ENCODE measurements around the gene OCSTAMP. TPM values are rescaled to one million over a fixed set of nuclear protein-coding genes. Genes with fewer than 3 reads are reported as not detected.

The OCSTAMP gene
- polyA plus RNA-seq, 1 donor (not counting 4 experiments of a cell fraction or from before 2014, with no cell fraction given): not detected

- FAIRE-seq: no peak
- H4K20me1 ChIP-seq (ENCODE audit: control insufficient read depth, extremely low read depth, insufficient read depth, low read length): no peaks in the 10 kb centered on the region
- no peak for TF ChIP-seq EZH2 (IDR thresholded peaks at IDR 0.05; ENCODE audit: low read length)
Measured at GRCh38 chr20:46595933-46596332, 45.5 kb upstream of the OCSTAMP start.

GRCh38 chr20:46594725-46595124, 44.3 kb upstream of the OCSTAMP start:
- dilution Hi-C loops (cut with MboI; ENCODE audit: extremely low pct_ligation_motif_present, low sequenced_read_pairs): no loop called here

More at GRCh38 chr20:46595933-46596332, 45.5 kb upstream of the OCSTAMP start:
- no peak overlapping the region for H3K4me2 ChIP-seq (ENCODE audit: control insufficient read depth, extremely low read depth, insufficient read depth, low read depth, low read length)
- no peaks in the 10 kb centered on the region for H3K79me2 ChIP-seq (ENCODE audit: control insufficient read depth, insufficient read depth, low read length)
- no peaks in the 10 kb centered on the region for H3K36me3 ChIP-seq (ENCODE audit: control insufficient read depth in 2 of 2, extremely low read depth in 1 of 2, insufficient read depth in 2 of 2, low read length in 2 of 2)
- no peaks in the 10 kb centered on the region for H3K27me3 ChIP-seq (ENCODE audit: control insufficient read depth, extremely low read depth, insufficient read depth, low read length)
- H3K4me1 ChIP-seq (ENCODE audit: control insufficient read depth, extremely low read depth, insufficient read depth, low read length): no peaks in the 10 kb centered on the region
- H3K9me1 ChIP-seq (ENCODE audit: control insufficient read depth, extremely low read depth, insufficient read depth, low read length): no peaks in the 10 kb centered on the region
- dilution Hi-C loops (cut with MboI; ENCODE audit: extremely low pct_ligation_motif_present, low sequenced_read_pairs): no loop called here
- no peak overlapping the region for H3K27ac ChIP-seq (ENCODE audit: control insufficient read depth, insufficient read depth, low read length)
- H3K9me3 ChIP-seq (ENCODE audit: control insufficient read depth, low read depth, low read length): no peaks in the 10 kb centered on the region
- no peak overlapping the region for H3K9ac ChIP-seq (ENCODE audit: control insufficient read depth, extremely low read depth, insufficient read depth, low read length)
- DNase-seq (ENCODE audit: low read depth, low spot score): no peak
- no peak overlapping the region for H2AFZ ChIP-seq (ENCODE audit: control insufficient read depth, low read length)
- no peak overlapping the region for H3K4me3 ChIP-seq (ENCODE audit: control insufficient read depth in 2 of 3, extremely low read depth in 1 of 3, insufficient read depth in 2 of 3, low read depth in 1 of 3, low read length in 3 of 3)

More at GRCh38 chr20:46594725-46595124, 44.3 kb upstream of the OCSTAMP start:
- H3K4me2 ChIP-seq (ENCODE audit: control insufficient read depth, extremely low read depth, insufficient read depth, low read depth, low read length): no peak overlapping the region
- H3K36me3 ChIP-seq (ENCODE audit: control insufficient read depth in 2 of 2, extremely low read depth in 1 of 2, insufficient read depth in 2 of 2, low read length in 2 of 2): no peaks in the 10 kb centered on the region
- no peak overlapping the region for H2AFZ ChIP-seq (ENCODE audit: control insufficient read depth, low read length)
- TF ChIP-seq EZH2 (IDR thresholded peaks at IDR 0.05; ENCODE audit: low read length): no peak
- TF ChIP-seq CTCF (optimal IDR thresholded peaks at IDR 0.05 in 1 of 3, IDR thresholded peaks at IDR 0.05 in 1 of 3, conservative IDR thresholded peaks at IDR 0.05 in 1 of 3; ENCODE audit: extremely low read depth in 1 of 3, insufficient read depth in 2 of 3, low read length in 3 of 3): no peak
- H3K27me3 ChIP-seq (ENCODE audit: control insufficient read depth, extremely low read depth, insufficient read depth, low read length): no peaks in the 10 kb centered on the region
- DNase-seq (ENCODE audit: low read depth, low spot score) (no peak), FAIRE-seq (no peak)
- H3K9me3 ChIP-seq (ENCODE audit: control insufficient read depth, low read depth, low read length): no peaks in the 10 kb centered on the region
- no peaks in the 10 kb centered on the region for H4K20me1 ChIP-seq (ENCODE audit: control insufficient read depth, extremely low read depth, insufficient read depth, low read length)
- H3K4me3 ChIP-seq (ENCODE audit: control insufficient read depth in 2 of 3, extremely low read depth in 1 of 3, insufficient read depth in 2 of 3, low read depth in 1 of 3, low read length in 3 of 3): no peak overlapping the region
- H3K27ac ChIP-seq (ENCODE audit: control insufficient read depth, insufficient read depth, low read length): no peak overlapping the region
- H3K9ac ChIP-seq (ENCODE audit: control insufficient read depth, extremely low read depth, insufficient read depth, low read length): no peak overlapping the region
- H3K79me2 ChIP-seq (ENCODE audit: control insufficient read depth, insufficient read depth, low read length): no peaks in the 10 kb centered on the region
- no peaks in the 10 kb centered on the region for H3K4me1 ChIP-seq (ENCODE audit: control insufficient read depth, extremely low read depth, insufficient read depth, low read length)
- no peaks in the 10 kb centered on the region for H3K9me1 ChIP-seq (ENCODE audit: control insufficient read depth, extremely low read depth, insufficient read depth, low read length)

Data from keratinocyte (primary cell).